T1000 (cell line): ENCODE measurements around the gene TSPAN3.

Experiments
- DNase-seq: peaks from one replicate; lab custom pipeline; 2025; ENCODE audit warnings: mixed read lengths; lab: John Stamatoyannopoulos, UW

The TSPAN3 gene

GRCh38 chr15:77084436-77084835 lies 13.5 kb upstream of the TSPAN3 start:
- no peak for DNase-seq

- DNase-seq = no peak
Observed at GRCh38 chr15:77083381-77084160, 12.7 kb upstream of the TSPAN3 start.

GRCh38 chr15:77081971-77082370 lies 11.1 kb upstream of the TSPAN3 start:
- no peak for DNase-seq

GRCh38 chr15:77076323-77076915 lies 5.5 kb upstream of the TSPAN3 start:
- no peak for DNase-seq

- no peak for DNase-seq
Observed at GRCh38 chr15:77075528-77075927, 4.6 kb upstream of the TSPAN3 start.

- DNase-seq = no peak
Observed at GRCh38 chr15:77074350-77074749, 3.4 kb upstream of the TSPAN3 start.

GRCh38 chr15:77071305-77072223 lies 655 bp upstream of the TSPAN3 start:
- no peak for DNase-seq

GRCh38 chr15:77070180-77070494 lies 772 bp downstream of the TSPAN3 start:
- DNase-seq = no peak

GRCh38 chr15:77069521-77070121 lies 1.3 kb downstream of the TSPAN3 start:
- no peak for DNase-seq

GRCh38 chr15:77068633-77069032 lies 2.3 kb downstream of the TSPAN3 start:
- no peak for DNase-seq

- DNase-seq = no peak
Observed at GRCh38 chr15:77067691-77068367, 3.1 kb downstream of the TSPAN3 start.

- no peak for DNase-seq
Observed at GRCh38 chr15:77066971-77067690, 3.8 kb downstream of the TSPAN3 start.

GRCh38 chr15:77064539-77065308 lies 6.2 kb downstream of the TSPAN3 start:
- DNase-seq = no peak

GRCh38 chr15:77064063-77064462 lies 6.8 kb downstream of the TSPAN3 start:
- no peak for DNase-seq

GRCh38 chr15:77063249-77063648 lies 7.7 kb downstream of the TSPAN3 start:
- DNase-seq = no peak

GRCh38 chr15:77060546-77060945 lies 10.4 kb downstream of the TSPAN3 start:
- DNase-seq = no peak

GRCh38 chr15:77059786-77060361 lies 11.0 kb downstream of the TSPAN3 start:
- DNase-seq = no peak

GRCh38 chr15:77058468-77058867 lies 12.4 kb downstream of the TSPAN3 start:
- no peak for DNase-seq

GRCh38 chr15:77057685-77058084 lies 13.2 kb downstream of the TSPAN3 start:
- no peak for DNase-seq

- no peak for DNase-seq
Observed at GRCh38 chr15:77057072-77057471, 13.8 kb downstream of the TSPAN3 start.
